Stimulated activated CD4-positive, alpha-beta T cell treated with anti-CD3 and anti-CD28 coated beads, Interleukin-1b, Interleukin-23, amount 100 ng/mL, for 24 hours (primary cell): ENCODE measurements around the gene DNAJC13.
A peak's percentile ranks its signal among the peaks of the same experiment; 100 is the strongest.

ENCODE experiments used
- DNase-seq, 4 experiments: peaks; one replicate each; pipeline ENCODE4 v3.0.0-alpha.2; 2020; ENCODE audit warnings: low read depth in 4 of 4, low spot score in 1 of 4

Gene DNAJC13

DNA sequence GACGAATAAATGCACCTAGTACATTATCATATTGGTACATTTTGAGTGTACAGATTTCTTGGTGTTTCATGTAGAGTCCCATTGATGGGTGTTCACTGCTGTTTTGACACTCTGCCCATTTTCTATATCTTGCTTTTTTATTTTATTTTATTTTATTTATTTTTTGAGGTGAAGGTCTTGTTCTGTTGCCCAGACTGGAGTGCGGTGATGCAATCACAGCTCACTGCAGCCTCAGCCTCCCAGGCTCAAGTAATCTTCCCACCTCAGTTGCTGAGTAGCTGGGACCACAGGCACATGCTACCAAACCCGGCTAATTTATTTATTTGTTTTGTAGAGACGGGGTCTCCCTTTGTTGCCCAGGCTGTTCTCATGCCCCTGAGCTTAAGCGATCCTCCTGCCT is 44.2 kb downstream of the DNAJC13 start:
- DNase-seq, result no peak

DNA sequence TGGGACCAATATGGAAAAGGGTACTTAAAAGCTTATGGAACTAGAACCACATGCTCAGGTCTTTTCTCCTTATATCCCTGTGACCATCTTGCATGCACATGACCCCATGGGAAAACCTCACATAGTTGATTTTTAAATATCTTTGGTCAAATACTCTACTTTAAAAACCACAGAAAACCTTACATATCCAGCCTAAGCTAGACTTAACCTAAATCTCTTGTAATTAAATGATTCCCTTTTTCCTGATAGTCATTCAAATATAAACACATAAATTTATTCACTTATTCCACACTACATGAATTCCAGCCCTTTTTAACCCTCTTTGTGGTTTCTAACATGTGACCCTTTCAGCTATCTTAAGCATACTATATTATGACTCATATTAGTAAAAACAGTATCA is 46.8 kb downstream of the DNAJC13 start:
- no peak for DNase-seq

DNA sequence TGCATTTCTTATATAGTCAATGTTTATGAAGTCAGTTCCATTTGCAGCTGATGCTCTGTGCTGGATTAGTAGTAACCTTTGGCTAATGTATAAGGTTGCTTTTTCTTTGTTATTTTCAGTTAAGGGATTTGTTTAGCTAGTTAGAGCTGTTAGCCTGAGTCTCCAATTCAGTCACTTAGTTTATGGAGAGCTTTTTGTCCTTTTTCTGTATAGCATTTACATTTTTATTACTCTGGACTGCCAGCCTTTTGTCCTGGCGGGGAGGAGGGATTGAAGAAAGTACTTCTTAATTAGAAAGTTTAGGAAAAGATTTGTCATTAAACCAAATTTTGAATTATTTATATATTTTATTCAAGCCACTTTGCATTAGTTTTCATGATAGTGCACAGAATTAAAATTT is 52.0 kb downstream of the DNAJC13 start:
- DNase-seq, result no peak

DNA sequence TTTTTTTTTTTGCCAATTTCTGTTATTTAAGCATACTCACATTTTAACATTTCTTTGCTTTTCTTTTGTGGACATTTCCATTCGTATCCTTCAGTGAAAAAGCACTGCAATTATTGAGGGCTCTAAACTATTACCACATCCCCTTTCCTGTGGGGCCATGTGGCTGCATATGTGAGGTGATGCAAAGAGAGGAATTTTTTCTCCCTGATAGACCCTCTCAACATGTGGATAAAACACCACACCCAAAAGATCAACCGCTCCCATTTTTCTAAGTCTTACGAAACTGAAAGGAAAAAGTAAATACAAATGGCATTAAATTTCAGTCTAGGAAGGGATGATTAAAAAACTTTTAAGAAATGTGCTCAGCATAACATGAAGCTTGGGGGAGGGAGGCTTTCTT is 68.8 kb downstream of the DNAJC13 start:
- no peak for DNase-seq

DNA sequence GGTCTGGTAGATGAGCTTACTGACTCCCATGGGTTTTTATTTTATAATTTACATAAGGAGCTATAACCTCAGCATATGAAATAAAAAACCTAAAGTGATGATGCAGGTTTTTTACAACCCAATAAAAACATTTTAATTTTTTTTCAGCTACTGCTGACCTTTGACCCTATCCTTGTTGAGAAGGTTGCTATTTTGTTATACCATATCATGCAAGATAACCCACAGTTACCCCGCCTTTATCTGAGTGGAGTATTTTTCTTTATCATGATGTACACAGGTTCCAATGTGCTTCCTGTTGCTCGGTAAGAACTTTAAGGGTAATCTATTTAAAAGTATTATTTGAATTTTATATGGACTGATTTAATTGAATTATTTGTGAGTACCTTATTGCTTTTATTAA is 70.8 kb downstream of the DNAJC13 start:
- DNase-seq, result no peak

DNA sequence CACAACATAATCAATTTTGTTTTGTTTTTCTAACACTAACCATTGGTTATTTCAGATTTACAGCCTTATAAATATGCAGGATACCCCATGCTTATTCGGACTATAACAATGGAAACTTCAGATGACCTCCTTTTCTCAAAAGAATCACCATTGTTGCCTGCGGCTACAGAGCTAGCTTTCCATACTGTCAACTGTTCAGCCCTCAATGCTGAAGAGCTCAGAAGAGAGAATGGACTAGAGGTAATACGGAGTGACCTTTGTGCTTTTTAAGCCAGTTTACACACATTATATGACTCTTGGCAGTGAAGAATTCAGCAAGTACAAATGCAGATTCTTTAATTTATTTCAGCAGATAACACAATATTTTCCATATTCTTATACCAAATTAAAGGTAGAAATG is 81.8 kb downstream of the DNAJC13 start:
- no peak for DNase-seq

DNA sequence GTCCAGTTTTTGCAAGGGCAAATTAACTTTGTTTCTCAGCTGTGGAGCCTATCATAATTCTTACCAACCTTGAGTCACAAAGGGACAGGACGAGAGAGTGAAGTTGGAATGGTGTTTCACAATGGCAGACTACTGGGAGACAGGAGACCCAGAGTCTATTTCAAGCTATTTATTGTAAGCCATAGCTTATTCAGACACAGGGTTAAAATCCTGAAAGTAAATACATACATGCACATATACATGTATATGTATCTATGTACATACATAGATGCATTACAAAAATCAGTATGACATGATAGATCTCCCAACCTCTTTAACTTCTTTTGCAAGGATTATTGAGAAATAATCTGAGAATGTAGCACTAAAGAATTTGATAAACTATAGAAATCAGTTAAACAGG is 86.3 kb downstream of the DNAJC13 start:
- DNase-seq, result no peak

DNA sequence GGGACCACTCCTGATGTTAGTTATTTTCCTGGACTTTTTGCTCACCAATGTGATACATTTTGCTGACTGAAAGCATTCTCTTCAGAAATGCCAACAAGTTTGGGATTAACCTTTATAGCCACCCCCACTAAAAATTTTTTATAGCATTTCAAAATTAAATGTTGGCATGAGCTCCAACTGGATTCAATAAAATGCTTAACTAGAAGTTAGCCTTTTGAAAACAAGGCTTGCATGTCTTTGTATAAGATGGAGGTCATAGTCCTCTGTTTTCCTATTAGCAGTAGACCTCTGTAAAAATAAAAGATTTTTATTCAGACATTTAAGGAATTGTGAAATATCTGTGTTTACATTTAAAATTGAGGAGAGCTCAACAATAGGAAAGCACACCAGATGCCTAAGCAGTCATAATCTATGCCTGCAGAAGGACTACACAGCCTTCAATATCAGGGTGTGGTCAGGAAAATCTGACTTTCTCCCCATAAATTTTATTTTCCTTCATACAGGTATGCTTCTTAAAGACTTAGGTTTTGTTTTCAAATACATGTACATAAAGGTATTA is 87.2 kb downstream of the DNAJC13 start:
- no peak for DNase-seq

DNA sequence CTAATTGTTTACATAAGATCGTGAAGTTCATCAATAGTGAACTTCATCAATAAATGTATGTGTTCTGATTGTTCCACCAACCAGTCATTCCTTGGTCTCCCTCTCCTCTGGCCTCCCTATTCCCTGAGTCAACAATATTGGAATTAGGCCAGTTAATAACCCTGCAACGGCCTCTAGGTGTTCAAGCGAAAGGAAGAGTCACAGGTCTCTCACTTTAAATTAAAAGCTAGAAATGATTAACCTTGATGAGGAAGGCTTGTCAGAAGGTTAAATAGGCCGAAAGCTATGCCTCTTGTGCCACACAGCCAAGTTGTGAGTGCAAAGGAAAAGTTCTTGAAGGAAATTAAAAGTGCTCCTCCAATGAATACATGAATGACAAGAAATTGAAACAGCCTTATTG is 90.4 kb downstream of the DNAJC13 start:
- DNase-seq, result no peak

DNA sequence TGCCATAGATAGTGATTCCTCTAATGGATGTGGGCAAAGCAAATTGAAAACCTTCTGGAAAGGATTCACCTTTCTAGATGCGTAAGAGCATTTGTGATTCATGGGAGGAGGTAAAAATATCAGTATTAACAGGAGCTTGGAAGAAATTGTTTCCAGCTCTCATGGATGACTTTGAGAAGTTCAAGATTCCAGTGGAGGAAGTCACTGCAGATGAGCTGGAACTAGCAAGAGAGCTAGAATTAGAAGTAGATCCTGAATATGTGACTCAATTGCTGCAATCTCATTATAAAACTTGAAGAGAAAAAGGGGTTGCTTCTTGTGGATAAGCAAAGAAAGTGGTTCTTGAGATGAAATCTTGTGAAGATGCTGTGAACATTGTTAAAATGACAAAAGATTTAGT is 91.8 kb downstream of the DNAJC13 start:
- DNase-seq, result no peak

DNA sequence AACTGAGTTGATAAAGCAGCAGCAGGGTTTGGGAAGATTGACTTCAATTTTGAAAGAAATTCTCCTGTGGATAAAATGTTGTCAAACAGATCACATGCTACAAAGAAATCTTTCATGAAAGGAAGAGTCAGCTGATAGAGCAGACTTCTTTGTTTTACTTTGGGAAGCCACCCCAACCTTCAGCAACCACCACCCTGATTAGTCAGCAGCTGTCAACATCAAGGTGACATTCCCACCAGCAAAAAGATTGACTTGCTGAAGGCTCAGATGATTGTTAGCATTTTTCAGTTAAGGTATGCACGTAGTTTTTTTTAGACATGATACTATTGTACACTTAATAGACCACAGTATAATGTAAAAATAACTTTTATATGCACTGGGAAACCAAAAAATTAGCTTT is 92.2 kb downstream of the DNAJC13 start:
- DNase-seq, result no peak

DNA sequence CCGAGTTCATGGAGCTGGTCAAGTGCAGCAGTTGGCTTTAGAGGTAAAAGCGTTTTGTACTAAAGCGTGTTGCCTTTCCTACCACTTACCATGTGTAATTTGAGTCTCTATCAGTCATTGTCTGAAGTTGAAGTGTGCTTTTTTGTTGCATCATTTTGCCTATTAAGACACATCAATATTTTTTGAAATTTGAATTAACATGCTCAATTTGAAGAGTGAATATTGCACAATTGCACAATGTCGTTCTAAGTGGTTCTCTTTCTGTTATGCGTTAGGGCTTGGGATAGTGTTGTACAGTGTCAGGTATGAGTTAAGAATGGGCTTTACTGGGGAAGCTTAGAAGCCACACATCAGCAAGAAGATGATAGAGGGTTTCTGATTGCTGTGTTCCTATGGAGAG is 95.8 kb downstream of the DNAJC13 start:
- no peak for DNase-seq

DNA sequence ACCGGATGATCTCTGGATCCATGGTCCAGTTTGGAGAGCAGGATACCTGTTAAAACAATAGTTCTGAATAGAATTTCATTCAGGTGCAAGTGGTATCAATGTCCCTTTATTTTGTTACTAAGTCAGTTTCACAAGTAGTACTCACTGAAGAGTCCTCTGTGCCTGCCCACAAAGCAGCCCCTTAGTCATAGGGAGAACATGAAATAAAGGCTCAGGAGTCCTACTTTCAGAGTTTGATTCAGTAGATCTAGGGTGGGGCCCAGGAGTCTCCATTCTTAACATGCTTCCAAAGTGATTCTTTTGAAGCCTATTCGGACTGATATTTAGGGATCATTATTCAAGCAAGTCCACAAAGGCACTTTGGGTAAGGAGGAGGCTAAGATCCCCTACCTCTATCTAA is 100.0 kb downstream of the DNAJC13 start:
- no peak for DNase-seq

DNA sequence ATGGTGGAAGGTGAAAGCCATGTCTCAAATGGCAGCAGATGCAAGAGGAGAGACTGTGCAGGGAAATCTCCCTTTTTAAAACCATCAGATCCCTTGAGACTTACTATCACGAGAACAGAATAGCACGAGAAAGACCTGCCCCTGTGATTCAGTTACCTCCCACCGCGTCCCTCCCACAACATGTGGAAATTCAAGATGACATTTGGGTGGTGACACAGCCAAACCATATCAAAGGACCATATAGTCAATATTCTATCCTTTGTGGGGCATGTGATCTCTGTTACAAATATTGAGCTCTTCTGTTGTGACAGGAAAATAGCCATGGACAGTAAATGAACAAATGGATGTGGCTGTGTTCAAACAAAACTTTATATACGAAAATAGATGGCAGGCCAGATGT is 102.6 kb downstream of the DNAJC13 start:
- no peak for DNase-seq

DNA sequence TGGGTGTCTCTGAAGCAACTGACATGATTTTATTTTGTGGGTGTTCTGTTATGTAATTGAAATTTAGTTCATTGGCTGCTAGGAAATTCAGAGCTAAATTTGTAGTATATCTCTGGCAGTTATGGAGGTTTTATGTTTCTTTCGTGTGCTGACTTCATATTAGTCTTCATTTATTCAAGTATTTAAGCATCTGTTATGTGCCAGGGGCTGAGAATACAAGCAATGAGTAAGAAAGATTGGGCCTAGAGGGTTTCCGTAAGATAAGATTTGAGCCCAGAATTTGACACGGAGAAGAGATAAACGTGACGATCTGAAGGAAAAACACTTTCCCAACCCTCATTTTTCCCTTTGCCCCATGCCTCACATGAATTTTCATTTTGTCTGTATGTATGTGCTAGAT is 104.6 kb downstream of the DNAJC13 start:
- DNase-seq, result no peak

DNA sequence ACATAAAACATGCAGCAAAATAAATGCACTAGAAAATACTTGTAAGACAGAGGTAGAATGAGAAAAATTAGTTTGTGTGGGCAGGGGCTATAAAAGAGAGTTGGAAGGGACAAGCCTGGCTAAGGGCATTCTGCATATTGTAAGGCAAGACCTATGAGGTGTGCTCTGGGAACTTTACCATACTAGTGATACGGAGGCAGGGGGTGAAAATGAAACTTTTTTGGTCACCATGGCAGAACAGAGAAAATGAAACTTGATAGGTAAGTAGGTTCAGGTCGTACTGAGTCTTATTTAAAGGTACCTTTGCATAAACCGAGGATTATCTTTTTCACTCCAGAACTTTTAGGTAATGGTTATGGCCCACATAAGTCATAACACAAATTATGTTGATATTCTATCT is 105.1 kb downstream of the DNAJC13 start:
- no peak for DNase-seq

DNA sequence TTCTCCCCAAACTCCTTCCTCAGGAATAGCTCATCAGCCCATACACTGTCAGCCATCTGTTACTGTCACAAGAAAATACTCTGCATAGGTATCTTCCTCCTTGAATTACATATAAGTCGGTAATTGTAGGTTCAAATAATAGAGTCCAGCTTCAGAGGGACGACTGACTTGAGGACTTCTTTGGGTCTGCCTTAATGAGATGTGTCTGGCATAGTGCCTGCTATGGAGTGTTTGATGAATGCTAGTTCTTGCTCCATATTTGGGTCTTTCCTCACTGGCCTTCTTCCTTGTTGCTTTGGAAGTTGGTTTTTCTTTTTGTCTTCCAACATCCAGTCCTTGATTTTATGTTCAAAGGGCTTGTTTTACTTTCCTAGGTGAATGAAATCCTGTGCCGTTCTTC is 113.3 kb downstream of the DNAJC13 start:
- DNase-seq, result no peak

DNA sequence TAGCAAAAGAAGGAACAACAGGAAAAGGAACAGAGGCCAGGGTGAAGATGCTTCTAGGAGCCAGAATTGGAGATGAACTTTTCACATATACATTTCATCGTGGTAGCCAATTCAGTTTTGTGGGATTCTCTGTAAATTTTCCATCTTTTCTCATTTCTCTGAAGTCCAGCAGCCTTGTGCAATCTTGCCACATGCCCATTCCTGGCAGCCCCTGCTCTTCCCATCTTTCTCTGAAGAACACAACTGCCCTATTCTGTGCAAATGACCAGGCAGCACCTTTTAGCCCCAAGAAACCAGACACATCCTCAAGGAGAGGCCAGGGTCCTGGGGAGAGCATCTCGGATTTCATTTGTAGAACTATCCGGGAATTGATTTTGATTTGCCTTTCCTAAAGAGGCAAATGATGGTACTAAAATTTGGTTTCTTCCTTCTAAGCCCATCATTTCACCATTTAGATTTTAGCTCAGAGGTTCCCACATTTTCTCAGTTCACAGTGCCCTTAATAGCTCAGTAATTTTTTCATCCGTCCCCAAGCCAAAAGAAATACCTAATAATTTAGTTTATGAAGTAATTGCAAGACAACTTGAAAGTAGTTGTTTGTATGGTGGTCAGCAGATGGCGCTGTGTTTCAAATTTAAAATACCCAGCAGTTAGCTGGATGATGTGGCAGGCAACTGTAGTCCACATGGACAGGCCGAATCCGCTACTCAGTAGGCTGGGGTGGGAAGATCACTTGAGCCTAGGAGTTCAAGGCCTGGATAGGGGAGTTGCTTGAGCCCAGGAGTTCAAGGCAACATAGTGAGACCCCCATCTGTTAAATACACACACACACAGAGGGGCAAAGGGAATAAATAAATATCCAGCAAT is 118.5 kb downstream of the DNAJC13 start:
- DNase-seq, result peak; percentile 18 to 40 (median 31)

DNA sequence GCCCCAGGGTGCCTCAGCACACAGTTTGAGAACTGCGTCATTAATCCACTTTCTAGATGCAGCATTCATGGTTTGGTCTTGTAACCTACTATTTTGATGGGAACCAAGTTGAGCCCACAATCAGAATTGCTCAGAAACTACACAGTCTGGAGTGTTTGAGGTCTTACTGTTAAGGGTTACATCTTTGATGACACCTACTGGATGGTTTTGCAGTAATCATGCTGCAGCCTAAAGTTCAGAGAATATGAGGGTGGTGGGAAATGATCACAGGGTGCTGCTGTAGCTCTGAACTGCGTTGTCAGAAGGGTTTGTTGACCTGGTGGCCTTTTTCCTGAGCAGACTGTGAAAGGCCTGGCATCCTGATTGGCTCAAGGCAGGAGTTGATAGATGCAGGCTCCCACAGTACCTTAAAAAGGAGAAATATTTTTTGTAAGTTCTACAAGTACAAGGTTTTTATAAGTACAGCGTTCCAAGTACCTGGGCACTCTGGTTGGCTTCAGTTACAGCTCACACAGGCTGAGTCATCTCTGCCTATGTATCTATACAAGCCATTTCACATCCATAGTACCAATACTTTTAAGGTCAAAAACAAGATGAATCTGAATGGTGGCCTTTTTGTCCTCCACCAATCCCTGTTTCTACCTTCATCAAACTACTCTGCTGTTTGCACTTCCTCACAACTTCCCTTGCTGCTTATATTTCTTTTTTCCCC is 119.3 kb downstream of the DNAJC13 start:
- no peak for DNase-seq

DNA sequence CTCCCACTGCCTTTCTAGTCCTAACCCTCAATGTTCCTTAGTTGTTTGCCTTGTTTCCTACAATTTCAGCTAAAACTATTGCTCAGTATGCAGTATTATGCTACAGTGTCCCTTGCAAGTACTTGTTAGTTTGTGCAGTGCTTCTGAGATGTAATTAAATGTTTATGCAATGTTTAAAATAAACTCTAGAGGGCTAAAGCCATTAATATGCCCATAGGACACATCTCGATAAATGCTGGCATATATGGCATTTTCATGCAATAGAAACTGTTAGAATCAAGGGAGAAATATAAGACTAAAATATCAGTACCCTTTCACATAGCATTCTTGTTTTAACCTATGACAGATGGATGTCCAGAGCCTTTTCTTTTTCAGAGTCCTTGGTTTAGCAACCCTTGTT is 120.0 kb downstream of the DNAJC13 start:
- DNase-seq, result no peak

DNA sequence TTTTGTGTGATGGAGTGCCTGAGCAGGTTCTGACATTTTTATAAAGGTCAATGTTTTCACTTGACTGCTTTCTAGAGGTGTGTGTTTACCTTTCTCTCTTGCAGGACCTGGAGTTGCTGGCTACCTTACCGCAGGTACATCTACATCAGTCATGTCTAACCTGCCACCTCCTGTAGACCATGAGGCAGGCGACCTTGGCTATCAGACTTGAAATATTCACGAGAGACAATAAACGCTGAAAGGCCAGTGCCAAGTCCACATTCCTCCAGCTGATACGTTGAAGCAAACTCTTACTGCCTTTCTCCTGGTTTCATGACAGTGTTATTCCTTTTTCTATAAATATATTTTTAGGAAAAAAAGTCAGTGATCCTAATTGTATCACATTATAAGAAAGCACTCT is 120.8 kb downstream of the DNAJC13 start:
- no peak for DNase-seq

DNA sequence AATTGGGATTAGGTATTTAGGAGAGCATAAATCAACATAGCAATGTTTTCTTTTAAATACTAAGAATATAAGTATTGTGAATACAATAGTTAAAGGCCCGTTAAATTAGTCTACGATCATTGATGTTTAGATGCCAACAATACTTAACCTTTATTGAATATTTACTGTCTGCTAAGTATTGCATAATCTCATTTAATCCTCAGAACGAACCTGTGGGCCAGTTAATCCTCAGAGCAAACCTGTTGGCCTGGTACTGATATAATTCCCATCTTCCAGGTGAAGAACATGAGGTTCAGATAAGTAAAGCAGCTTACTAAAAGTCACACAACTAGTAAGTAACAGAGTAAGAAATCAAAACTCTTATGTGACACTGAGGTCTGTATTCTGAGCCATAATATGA is 122.4 kb downstream of the DNAJC13 start:
- no peak for DNase-seq
